Sigmoid colon (tissue), 4 donors: ENCODE data around the gene ASB7.

ENCODE experiments used
- POLR2AphosphoS5 ChIP-seq, 4 donors: sonication (generic); formaldehyde crosslinking; IDR thresholded peaks; one replicate each; pipeline ENCODE4 v1.6.1; 2017; ENCODE audit warnings: antibody characterized with exemption in 4 of 4
- TF ChIP-seq, protein P1 (sequence below), 4 experiments: fragments of 450-650 bp in 3 of 4; fragments of 200-600 bp in 1 of 4; IDR thresholded peaks; one replicate each; pipeline ENCODE4 v1.5.1; 2016 to 2019; ENCODE audit warnings: antibody characterized with exemption in 4 of 4, mild to moderate bottlenecking in 3 of 4, moderate library complexity in 2 of 4

DNA sequence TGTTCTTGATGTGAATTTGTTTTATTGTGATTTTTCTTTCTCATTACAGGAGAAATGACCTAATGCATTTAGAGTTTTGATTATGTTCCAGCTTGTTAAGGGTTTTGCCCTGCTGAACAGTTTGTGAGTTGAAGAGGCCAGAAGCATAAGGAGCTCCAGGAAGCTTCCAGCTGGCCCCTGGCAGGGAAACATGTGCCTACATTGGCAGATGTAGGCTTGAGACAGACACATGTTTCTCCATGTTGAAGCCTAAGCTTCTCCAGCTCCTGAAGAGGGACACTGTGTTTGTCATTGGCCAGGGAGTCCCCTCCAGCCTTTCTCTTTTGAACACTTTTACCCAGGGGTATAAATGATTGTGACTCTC, 88.4 kb downstream of the ASB7 start:
- TF ChIP-seq, protein P1, sequence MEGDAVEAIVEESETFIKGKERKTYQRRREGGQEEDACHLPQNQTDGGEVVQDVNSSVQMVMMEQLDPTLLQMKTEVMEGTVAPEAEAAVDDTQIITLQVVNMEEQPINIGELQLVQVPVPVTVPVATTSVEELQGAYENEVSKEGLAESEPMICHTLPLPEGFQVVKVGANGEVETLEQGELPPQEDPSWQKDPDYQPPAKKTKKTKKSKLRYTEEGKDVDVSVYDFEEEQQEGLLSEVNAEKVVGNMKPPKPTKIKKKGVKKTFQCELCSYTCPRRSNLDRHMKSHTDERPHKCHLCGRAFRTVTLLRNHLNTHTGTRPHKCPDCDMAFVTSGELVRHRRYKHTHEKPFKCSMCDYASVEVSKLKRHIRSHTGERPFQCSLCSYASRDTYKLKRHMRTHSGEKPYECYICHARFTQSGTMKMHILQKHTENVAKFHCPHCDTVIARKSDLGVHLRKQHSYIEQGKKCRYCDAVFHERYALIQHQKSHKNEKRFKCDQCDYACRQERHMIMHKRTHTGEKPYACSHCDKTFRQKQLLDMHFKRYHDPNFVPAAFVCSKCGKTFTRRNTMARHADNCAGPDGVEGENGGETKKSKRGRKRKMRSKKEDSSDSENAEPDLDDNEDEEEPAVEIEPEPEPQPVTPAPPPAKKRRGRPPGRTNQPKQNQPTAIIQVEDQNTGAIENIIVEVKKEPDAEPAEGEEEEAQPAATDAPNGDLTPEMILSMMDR (IDR thresholded peaks at IDR 0.05) = no peak
- TF ChIP-seq POLR2AphosphoS5 (IDR thresholded peaks at IDR 0.05) = no peak
